A673 (cell line): ENCODE data around the gene IGSF21. TPM values are rescaled to one million over a fixed set of nuclear protein-coding genes. Genes with fewer than 3 reads are reported as not detected.

Experiments used
- BruUV-seq: library from RNA; stranded (reverse); fragments of 400-500 nt; replicated peaks from 2 replicates; lab custom pipeline; 2021; lab: Mats Ljungman, UMichigan
- CTCF ChIA-PET: fragments of 300-600 bp; sonication (Branson Sonifier 250); formaldehyde crosslinking; loops from one replicate; lab custom pipeline; 2022; ENCODE audit warnings: antibody characterized with exemption; lab: Charles Lee
- POLR2A ChIA-PET: fragments of 300-600 bp; sonication (Branson Sonifier 250); formaldehyde crosslinking; loops from one replicate; lab custom pipeline; 2022; ENCODE audit warnings: antibody characterized with exemption; ENCODE audit not compliant: low non-redundant PET; lab: Charles Lee
- DNase-seq: peaks from one replicate; pipeline ENCODE4 v3.0.0-alpha.2; 2015; ENCODE audit warnings: low spot score
- H3K27ac ChIP-seq: fragments of 200-600 bp; sonication (generic); 2 replicates; pipeline ENCODE4 v1.5.1; 2016; ENCODE audit warnings: mixed run types, low read depth, mild to moderate bottlenecking, mixed read lengths, antibody characterized with exemption, low read length; ENCODE audit not compliant: poor library complexity, severe bottlenecking
- H3K27me3 ChIP-seq: fragments of 200-600 bp; sonication (generic); replicated peaks from 2 replicates; pipeline ENCODE4 v1.6.1; 2017; ENCODE audit warnings: mixed run types, low read depth, mild to moderate bottlenecking, mixed read lengths, antibody characterized with exemption, low read length; ENCODE audit not compliant: insufficient read depth, poor library complexity
- H3K36me3 ChIP-seq: fragments of 200-600 bp; sonication (generic); 2 replicates; pipeline ENCODE4 v1.6.1; 2016; ENCODE audit warnings: mixed run types, mild to moderate bottlenecking, mixed read lengths, antibody characterized with exemption, low read length; ENCODE audit not compliant: insufficient read depth, poor library complexity, severe bottlenecking
- H3K4me1 ChIP-seq: fragments of 200-600 bp; sonication (generic); 2 replicates; pipeline ENCODE4 v1.6.1; 2017; ENCODE audit warnings: mixed run types, mild to moderate bottlenecking, mixed read lengths, antibody characterized with exemption, low read length; ENCODE audit not compliant: insufficient read depth, poor library complexity, severe bottlenecking
- H3K4me3 ChIP-seq: fragments of 200-600 bp; sonication (generic); 2 replicates; pipeline ENCODE4 v1.5.1; 2016; ENCODE audit warnings: low read depth, mixed run types, mild to moderate bottlenecking, mixed read lengths, low read length; ENCODE audit not compliant: poor library complexity, severe bottlenecking
- H3K9me3 ChIP-seq: fragments of 200-600 bp; sonication (generic); 2 replicates; pipeline ENCODE4 v1.6.1; 2016; ENCODE audit warnings: mixed run types, low read depth, mild to moderate bottlenecking, mixed read lengths, antibody characterized with exemption, low read length; ENCODE audit not compliant: poor library complexity, severe bottlenecking
- EZH2 ChIP-seq: fragments of 200-600 bp; sonication (generic); IDR thresholded peaks from 2 replicates; pipeline ENCODE4 v1.6.1; 2017; ENCODE audit warnings: borderline replicate concordance, low read depth, mild to moderate bottlenecking, mixed read lengths, antibody characterized with exemption, low read length; ENCODE audit not compliant: poor library complexity, severe bottlenecking
- intact Hi-C: fragments of 100-400 bp; cut with micrococcal nuclease; formaldehyde crosslinking; loops from one replicate; pipeline ENCODE4 v1.10.0; 2022; ENCODE audit not compliant: unreplicated experiment
- total RNA-seq: library from RNA; stranded (reverse); gene quantifications from 2 replicates; pipeline ENCODE4 v1.2.3, GENCODE V29; 2021
- TF ChIP-seq, protein P1 (sequence below): fragments of 300-800, 200-600 bp; sonication (generic); conservative IDR thresholded peaks from 2 replicates; pipeline ENCODE4 v1.5.1; 2017; ENCODE audit warnings: low read depth, mild to moderate bottlenecking, antibody characterized with exemption, low read length, moderate library complexity, mixed read lengths

Gene IGSF21
- total RNA-seq, 1 experiment from 2014 or later, result 3.2 TPM

DNA sequence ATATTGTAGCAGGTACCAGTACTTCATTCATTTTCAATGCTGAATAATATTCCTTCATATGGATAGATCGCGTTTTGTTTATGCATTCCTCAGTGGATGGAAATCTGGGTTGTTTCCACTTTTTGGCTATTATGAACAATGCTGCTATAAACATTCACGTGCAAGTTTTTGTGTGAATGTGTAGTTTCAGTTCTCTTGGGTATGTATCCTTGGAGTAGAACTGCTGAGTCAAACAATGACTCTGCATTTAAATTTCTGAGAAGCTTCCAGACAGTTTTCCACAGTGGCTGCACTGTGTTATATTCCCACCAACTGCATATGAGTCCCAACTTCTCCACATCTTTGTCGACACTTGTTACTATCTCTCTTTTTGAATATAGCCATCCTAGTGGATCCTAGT, 235.1 kb downstream of the IGSF21 start:
- H3K4me1 ChIP-seq, result peaks cover 26% of the 10 kb centered on the region
- no peaks in the 10 kb centered on the region for H3K9me3 ChIP-seq
- H3K27ac ChIP-seq, result no peak overlapping the region
- DNase-seq, result no peak
- BruUV-seq, result no TSS peak
- TF ChIP-seq, protein P1, sequence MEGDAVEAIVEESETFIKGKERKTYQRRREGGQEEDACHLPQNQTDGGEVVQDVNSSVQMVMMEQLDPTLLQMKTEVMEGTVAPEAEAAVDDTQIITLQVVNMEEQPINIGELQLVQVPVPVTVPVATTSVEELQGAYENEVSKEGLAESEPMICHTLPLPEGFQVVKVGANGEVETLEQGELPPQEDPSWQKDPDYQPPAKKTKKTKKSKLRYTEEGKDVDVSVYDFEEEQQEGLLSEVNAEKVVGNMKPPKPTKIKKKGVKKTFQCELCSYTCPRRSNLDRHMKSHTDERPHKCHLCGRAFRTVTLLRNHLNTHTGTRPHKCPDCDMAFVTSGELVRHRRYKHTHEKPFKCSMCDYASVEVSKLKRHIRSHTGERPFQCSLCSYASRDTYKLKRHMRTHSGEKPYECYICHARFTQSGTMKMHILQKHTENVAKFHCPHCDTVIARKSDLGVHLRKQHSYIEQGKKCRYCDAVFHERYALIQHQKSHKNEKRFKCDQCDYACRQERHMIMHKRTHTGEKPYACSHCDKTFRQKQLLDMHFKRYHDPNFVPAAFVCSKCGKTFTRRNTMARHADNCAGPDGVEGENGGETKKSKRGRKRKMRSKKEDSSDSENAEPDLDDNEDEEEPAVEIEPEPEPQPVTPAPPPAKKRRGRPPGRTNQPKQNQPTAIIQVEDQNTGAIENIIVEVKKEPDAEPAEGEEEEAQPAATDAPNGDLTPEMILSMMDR, result no peak
- TF ChIP-seq EZH2, result no peak
- CTCF ChIA-PET, result no interaction called here
- POLR2A ChIA-PET, result no interaction called here
- intact Hi-C loops, result no loop called here
- no peaks in the 10 kb centered on the region for H3K36me3 ChIP-seq
- no peak overlapping the region for H3K4me3 ChIP-seq
- no peaks in the 10 kb centered on the region for H3K27me3 ChIP-seq

DNA sequence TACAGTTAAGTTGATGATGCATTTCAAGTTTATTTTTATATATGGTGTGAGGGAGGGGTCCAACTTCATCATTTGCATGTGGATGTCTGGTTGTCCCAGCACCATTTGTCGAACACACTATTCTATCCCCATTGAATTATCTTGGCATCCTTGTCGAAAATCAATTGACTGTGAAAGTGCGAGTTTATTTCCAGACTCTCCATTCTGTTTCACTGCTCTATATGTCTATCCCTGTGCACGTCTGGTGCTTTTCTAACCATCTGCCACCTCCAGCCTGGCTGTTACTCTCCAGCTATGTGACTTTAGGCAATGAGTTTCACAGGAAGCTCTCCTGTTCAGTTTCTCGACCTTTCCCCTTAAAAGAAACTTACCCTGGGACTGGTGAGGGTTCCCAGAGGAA, 236.0 kb downstream of the IGSF21 start:
- TF ChIP-seq, protein P1, result no peak
- no peak for TF ChIP-seq EZH2
- POLR2A ChIA-PET, result no interaction called here
- no peak for DNase-seq
- Histone ChIP-seq H3K4me3 (no peak overlapping the region), H3K4me1 (peaks cover 32% of the 10 kb centered on the region), H3K27ac (peak overlapping the region; percentile 72), H3K36me3 (no peaks in the 10 kb centered on the region), H3K27me3 (no peaks in the 10 kb centered on the region), H3K9me3 (no peaks in the 10 kb centered on the region)
- no TSS peak for BruUV-seq
- intact Hi-C loops, result no loop called here
- CTCF ChIA-PET, result no interaction called here

DNA sequence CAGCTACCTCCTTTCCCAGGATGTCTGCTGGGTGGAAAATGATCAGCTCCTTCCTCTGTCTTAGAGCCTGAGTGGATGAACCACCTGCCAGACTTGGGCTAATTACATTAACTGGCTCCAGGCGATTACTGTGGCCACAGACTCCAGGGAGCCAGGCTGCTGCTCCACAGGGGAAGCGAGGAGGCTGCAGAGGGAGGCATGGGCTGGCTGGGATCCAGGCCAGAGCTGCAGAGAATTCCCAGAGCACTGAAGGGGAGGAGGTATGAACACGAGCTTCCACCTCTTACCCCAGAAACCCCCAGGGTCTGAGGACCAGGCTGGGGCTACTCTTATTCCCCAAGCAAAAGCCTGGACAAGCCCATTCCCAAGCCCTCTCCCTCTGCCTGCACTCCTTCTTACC, 237.2 kb downstream of the IGSF21 start:
- Histone ChIP-seq H3K4me3 (no peak overlapping the region), H3K27ac (peak overlapping the region; percentile 72), H3K4me1 (peaks cover 35% of the 10 kb centered on the region), H3K27me3 (no peaks in the 10 kb centered on the region), H3K9me3 (no peaks in the 10 kb centered on the region), H3K36me3 (no peaks in the 10 kb centered on the region)
- CTCF ChIA-PET, result interaction anchor here (0.6 kb wide), 1 partner anchor 20 kb away, joined by 5 read pairs; no protein-coding TSS in a partner anchor
- BruUV-seq, result no TSS peak
- POLR2A ChIA-PET, result no interaction called here
- no peak for TF ChIP-seq EZH2
- TF ChIP-seq, protein P1, result no peak
- DNase-seq, result peak; percentile 93
- intact Hi-C loops, result no loop called here
